ENCODE data around the gene MUC5B.

The MUC5B gene

GRCh38 chr11:1270476-1270875 is 47.6 kb downstream of the MUC5B start:
- DNase-seq = no peak

- no peak for DNase-seq
Measured at GRCh38 chr11:1271002-1271401, 48.1 kb downstream of the MUC5B start.

- no peak for DNase-seq
Measured at GRCh38 chr11:1271406-1271805, 48.5 kb downstream of the MUC5B start.

DNA sequence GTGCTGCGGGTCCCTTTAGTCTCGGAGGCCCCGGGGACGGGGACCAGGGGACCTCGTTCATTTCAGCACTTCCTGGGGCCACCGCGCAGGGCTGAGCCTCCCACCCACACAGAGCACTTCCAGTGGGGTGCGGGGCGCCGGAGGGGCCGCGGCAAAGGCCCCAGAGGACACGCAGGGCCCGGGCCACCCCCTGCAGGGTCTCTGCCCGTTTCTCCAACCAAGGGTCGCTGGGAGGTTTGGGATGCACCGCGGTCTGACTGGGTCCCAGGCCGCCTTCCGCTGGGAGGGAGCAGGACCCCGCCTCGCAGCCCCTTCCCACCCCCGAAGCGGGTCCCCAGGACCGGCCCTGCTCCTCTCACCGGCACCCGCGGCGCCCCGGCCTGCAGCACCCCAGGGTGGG is 49.1 kb downstream of the MUC5B start:
- no peak for DNase-seq

DNA sequence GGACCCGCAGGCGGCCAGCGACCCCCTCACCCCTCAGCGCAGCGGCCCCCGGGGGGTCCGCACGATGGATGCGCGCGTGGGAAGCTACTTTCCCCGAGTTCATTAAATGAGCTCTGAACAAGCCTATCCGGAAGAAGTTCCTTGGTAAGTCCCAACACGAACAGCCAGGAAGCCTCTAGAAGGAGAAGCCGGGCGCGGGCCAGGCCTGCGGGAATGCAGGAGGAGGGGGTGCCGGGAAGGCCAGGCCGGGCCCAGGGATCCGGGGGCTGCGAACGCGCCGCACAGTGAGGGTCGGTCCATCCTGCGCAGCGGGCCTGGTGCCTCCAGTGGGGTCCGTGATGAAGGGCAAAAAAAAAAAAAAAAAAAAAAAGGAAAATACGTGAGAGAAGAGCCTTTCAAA is 49.7 kb downstream of the MUC5B start:
- no peak for DNase-seq

DNA sequence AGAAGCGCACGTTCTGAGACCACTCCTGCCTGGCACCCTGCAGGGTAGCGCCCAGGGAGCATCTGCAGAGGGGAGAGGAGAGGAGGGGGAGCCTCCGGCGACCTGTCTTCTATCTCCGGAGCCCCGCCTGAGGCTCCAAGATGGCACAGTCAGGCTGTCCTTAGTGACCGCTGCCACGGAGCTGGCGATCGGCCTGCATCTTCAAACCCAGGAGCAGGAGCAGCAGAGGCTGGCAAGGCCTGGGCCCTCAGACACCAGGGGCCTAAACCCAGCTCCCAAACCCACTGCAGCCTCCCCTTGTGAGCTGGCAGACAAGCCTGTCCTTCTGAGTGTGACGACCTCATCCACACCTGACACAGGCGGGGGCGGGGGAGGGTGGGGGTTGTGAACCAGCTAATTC is 51.6 kb downstream of the MUC5B start:
- no peak for DNase-seq

GRCh38 chr11:1275021-1275420 is 52.2 kb downstream of the MUC5B start:
- no peak for DNase-seq

DNA sequence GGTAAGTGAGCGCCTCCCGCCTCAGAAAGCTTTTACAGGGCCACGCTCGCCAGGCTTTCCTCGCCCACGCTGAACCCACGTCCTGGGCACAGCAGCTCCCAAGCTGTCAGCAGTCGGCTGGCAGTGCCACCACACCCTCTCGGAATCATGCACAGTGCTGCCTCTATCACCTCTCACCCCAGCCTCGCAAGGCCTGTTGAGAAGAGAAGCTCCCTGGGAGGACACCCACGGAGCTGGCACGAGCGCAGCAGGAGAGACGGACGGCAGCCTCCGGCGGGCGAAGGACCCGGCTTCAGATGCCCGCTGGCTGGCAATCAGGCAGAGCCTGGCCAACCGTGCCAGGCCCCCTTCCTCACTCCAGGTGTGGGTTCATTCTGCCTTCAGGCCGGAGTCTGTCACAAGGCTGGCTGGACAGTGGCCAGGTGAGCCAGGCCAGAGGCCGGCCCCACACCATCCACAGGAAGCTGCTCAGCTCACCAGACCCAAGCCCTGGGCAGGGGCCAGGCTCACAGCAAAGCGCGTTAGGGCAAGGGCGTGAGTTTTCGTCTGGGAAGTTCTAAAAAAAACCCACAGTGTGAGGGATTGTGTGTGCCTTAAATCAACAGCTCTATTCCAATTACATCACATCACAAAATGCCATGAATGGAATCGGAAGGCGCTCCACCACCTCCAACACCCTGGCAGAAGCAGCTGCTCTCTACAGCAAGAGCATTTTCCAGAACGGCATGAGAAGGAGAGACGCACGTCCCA is 53.4 kb downstream of the MUC5B start:
- DNase-seq = no peak

DNA sequence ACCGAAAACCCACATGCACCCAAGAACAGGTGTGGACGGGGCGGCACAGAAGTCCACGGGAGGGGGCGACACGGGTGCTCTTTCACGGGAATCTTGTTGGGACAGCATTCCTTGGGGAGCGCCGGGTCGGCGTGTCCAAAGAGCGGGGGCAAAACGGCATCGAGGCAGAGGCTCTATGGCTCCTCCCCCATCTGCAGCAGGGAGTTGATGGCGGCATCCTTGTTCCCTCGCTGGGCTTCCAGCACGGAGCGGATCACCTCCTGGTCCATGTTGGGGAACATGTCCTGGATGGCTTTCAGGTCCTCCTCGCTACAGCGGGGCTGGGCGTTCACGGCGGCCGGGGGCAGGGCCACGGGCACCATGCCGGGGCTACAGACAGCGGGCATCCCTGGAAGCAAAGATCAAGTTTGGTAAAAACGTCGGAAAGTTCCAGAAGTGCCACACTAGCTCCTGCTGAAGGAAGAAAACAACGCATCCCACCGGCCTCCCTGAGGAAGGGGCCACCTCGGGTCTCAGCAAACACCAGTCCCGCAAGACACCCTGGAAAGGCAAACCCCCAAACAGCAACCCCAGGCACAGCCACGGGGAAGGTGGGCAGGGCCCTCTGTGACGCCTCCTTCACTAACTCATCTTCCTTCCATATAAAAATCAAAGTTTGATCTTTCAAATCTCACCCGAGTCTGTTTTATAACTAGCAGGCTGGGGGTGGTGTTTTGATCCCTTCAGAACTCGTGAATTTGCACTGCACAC is 54.2 kb downstream of the MUC5B start:
- DNase-seq = no peak

GRCh38 chr11:1277936-1278512 is 55.2 kb downstream of the MUC5B start:
- DNase-seq = no peak

DNA sequence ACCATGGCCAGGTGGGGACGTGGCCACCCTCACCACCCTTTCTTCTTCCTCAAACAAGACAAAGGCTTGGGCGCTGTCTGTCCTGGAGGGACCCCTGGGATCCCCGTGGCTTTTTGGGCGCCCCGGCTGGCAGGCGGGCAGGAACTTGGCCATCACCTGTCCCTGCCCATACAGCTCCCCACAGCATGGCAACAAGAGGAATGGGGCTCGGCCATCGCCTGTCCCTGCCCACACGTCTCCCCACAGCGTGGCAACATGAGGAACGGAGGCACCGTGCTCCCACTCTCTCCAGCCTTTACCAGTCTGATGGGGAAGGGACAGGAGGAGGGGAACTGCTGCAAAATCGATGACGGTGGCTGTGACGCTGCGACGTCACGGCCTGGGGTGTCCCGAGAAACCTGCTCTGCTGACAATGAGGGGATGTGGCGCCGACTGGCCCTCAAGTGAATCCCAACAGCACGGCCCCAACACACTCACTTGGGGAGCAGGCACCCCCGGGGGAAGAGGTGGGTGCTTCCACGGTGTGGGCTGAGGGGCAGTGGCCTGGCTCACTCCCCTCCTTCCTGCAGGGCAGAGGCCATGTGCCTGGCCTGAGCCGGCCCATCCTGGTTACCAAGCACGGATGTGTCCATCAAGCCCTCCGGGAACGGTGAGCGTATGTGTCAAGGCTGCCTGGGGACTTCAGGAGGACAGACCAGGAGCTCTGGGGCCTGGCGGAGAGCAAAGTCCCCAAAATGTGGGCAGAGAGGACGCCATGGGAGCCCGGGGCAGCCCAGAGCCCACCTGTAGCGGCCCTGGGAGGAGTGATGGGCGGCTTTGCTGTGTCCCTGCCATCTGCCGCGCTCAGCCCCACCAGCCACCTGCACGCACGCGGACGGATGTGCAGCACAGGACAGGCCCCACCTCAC is 56.2 kb downstream of the MUC5B start:
- no peak for DNase-seq

- DNase-seq = no peak
Measured at GRCh38 chr11:1279674-1280055, 56.8 kb downstream of the MUC5B start.

GRCh38 chr11:1280116-1281035 is 57.5 kb downstream of the MUC5B start:
- DNase-seq = no peak

DNA sequence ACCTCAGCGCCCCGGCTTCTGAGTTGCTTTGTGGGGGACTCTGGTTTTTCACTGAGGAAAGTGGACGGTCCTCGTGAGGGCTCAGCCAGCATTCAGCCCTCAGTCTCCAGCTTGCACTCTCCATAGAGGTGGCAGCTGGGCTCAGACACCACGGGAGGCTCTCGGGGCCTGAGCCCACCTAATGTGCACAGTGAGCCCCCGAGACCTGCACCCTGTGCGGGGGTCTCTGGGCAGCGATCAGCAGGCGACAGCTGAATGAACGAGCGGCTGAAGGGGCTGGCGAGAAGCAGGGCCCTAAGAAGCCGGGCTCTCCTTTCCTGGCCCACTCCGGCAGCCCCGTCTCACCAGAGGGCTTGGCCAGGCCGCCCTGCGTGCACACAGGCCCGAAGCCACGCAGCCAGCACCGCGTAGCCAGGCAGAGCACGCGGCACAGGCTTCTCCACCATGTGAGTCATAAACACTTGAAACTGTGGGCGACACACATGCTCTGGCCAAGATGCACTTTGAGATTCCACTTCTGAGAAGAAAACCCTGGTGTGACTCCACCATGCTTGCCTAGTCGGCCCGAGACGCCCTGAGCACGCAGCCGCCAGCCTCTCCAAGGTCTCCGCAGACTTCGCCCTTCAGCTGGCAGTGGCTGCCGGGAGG is 58.6 kb downstream of the MUC5B start:
- DNase-seq = no peak

DNA sequence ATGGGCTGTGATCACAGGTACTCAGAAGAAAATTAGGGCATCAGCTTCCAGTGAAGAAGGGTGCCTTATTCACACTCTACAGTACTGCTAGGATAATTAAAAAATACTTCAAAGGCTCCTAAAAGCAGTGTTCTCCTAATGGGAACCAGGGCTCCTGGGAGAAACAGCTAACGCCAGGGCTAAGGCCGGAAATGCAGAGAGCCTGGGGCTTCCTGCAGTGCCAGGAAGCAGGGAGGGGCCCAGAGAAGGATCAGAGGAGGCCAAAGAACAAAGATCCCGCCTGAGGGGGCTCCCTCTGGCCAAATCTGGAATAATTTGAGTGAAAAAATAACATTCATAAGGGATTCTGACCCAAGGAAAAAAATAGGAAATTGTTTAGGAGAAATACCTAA is 59.1 kb downstream of the MUC5B start:
- DNase-seq = no peak

GRCh38 chr11:1283091-1283511 is 60.2 kb downstream of the MUC5B start:
- DNase-seq = no peak

- DNase-seq = no peak
Measured at GRCh38 chr11:1283906-1284305, 61.0 kb downstream of the MUC5B start.

- no peak for DNase-seq
Measured at GRCh38 chr11:1285316-1285744, 62.5 kb downstream of the MUC5B start.

- no peak for DNase-seq
Measured at GRCh38 chr11:1285876-1286275, 63.0 kb downstream of the MUC5B start.

DNA sequence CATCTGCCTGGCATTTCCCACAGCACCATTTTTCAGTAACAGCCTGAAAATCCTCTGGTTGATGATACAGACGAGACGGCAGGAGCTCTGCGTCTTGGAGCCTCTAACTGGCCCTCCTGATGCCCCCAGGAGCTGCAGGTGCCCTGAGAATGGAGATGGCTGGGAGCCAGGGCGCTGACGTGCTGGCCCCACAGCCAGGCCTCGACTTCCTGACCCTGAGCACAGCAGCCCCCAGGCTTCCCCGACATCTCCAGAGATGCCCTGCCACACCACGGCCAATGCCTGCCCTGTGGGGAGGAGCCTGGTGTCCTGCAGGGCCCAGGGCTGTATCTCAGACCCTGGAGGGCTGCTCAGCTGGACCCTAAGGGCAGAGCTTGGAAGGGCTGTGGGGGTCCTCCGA is 65.1 kb downstream of the MUC5B start:
- DNase-seq = no peak

GRCh38 chr11:1288426-1289151 is 65.7 kb downstream of the MUC5B start:
- DNase-seq = no peak
